Measurements from ENCODE around the gene STRIP1.
"Not testable (repeated sequence)": the region's sequence is repeated elsewhere in the genome, so short reads cannot be mapped to it uniquely, and the experiment has no call there.

STRIP1 gene

DNA sequence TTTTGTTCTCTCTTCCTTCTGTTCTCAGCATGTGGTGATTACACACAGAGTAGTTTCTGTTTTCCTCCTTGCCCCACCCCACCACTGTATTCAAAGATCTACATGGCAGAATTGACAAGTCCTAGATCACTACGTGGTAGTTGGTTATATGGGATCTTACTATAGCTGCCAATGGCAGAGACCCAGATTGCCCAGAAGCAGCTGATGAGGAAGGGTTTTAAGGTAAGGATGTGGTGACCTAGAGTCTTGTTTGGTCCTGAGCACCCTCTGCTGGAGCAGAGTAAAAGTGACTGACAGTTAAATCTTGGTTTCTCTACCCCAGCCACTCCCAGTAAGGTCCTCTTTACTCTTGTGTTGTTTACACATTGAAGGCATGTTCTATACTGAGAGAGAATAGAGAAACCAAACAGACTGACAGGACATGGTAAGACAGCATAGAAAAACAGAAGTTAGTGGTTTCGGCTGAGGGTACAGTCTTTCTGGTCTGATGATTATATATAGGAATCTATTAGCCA lies 22.8 kb upstream of the STRIP1 start:
- peak; percentile 15 to 23 for DNase-seq

DNA sequence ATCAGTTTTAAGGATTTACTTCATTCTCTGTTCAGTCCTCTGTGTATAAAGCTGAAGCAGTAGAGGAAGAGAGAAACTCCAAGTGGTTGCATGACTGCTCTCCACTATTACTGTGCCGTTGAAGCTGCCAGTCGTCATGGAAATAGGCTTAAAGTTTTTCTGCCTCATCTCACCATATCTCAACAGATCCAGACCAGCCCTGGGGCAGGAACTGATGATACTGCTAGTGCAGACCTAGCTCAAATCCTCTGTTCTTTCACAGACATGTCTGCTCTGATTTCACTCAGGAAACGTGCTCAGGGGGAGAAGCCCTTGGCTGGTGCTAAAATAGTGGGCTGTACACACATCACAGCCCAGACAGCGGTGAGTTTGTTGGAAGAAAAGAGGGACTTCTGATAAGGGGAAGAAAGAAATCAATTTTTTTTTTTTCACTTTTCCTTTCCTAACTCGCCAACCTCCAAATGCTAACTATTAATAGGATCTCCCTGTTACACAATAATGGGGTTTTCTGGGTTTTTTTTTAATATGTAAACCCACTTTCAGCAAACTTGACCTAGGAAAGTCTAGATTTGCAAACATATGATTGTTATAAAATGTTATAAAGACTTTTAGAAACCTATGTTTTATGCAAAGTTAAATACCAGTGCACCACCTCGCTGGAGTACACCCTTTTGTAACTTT lies 22.2 kb upstream of the STRIP1 start:
- DNase-seq = no peak

DNA sequence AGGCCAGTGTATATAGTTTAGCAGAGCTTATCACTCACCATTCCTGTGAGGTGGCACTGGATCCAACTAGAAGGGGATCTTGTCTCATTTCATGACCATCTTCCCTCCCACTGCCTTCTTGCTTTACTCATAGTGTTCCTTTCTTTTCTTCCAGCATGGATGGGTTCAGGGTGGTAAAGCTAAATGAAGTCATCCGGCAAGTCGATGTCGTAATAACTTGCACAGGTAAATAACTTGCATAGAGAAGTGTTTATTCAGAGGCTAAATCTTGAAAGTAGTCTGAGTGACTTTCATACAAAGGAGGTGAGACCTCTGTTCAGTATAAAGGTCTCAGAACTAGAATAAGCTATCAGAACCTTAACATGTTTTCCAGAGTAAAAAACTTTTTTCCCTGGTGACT lies 16.6 kb upstream of the STRIP1 start:
- DNase-seq = no peak

DNA sequence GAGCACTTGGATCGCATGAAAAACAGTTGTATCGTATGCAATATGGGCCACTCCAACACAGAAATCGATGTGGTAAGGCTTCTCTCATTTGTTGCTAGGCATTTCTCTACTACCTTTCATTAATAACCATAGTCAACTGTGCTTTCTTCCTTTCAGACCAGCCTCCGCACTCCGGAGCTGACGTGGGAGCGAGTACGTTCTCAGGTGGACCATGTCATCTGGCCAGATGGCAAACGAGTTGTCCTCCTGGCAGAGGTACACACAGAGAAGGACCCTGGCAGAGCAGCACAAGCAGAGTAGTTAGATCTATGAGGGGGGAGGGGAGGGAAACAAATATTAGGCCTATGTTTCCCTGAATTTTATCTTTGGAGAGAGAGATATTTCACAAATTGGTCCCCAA lies 16.0 kb upstream of the STRIP1 start:
- no peak for DNase-seq

DNA sequence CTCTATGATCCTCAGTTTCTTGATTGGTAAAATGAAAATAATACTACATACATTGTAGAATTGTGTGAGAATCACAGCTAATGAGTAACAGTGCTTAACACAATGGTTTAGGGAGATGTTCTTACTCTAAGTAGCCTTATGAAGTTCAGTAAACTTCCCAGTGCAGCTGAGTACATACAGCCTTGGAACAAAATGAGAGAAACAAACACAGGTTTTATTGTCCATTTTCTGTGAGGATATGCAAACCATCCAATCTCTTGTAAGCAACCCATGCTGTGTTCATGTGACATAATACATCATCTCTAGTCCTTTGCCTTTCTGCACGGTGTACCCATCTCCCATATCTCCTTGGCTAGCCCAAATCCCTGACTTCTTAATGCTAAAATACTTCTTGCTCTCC lies 14.7 kb upstream of the STRIP1 start:
- no peak for DNase-seq

DNA sequence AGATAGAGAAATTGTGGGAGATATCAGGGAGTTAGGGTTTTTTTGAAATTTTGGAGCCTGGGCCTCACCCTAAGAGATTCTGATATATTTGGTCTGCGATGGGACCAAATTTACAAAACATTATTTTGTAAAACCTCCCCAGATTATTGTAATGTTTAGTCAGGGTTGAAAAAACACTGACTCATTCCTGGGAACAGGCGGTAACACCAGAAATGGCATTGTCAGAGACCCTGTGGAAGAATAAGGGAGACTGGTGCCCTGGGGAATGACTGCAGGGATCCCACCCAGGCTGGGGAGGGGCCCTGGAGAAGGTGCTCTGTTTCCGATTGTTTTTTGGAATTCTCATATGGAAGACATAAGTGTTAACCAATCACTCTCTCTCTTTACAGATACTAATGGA lies 13.1 kb upstream of the STRIP1 start:
- DNase-seq = no peak

DNA sequence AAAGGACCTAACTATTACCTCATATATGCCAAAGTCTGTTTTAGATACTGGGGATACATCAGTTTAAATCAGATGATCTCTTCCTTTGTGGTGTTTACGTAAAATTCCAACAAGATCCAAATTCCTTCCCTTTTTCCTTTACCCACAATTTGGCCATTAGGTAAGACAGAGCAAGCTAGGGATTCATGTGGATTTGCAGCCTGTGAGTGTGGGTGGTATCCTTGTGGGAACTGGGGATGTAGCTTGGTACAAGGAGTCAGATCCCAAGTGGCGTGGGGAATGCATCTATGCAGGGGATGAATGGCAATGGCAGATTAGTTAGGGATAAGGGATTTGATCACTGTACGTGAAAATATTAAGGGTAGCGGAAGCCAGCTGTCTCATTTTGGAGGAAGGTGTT lies 9.8 kb upstream of the STRIP1 start:
- DNase-seq = no peak

DNA sequence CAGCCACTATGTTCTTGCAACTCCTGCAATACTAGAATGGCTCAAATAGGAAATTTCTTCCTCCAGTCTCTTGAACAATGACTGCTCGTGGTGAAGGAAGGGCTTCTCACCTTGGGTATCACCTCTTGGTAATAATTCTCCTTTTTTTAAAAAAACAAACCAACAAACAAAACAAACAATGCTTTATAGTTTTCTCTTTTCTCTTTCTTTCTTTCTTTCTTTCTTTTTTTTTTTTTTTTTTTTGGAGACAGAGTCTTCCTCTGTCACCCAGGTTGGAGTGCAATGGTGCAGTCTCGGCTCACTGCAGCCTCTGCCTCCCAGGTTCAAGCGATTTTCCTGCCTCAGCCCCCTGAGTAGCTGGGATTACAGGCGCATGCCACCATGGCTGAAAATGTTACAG lies 3.7 kb upstream of the STRIP1 start:
- not testable (repeated sequence) for DNase-seq

DNA sequence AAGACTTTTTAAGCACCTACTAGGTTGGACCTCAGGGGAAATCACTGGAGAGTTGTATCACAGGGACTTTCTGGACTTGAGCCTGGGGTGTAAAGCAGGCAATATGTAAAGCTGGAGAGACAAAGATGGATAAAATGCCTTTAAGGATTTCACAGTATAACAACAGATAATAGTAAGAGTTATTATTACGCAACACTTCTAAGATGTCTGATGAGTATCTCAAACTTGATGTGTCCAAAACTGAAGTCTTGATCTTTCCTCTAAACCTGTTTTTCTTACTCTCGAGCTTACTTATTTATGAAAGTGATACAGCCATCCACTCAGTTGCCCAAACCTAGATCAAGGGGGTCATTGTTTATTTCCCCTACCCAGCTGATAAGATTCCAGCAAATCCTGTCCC lies 2.1 kb upstream of the STRIP1 start:
- no peak for DNase-seq

DNA sequence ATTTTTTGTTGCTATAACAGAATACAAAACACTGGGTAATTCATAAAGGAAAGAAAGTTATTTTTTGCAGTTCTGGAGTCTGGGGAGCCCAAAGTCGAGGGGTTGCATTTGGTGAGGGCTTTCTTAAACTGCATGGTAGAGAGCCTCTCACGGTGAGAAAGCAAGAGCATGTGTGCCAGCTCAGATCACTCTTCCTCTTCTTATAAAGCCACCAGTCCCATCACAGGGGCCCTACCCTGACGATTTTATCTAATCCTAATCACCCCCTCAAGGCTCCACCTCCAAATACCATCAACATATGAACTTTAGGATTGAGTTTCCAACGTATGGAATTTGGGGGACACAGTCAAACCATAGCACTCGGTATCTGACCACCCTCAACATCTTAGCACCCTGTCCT lies 1.0 kb upstream of the STRIP1 start:
- DNase-seq = no peak

DNA sequence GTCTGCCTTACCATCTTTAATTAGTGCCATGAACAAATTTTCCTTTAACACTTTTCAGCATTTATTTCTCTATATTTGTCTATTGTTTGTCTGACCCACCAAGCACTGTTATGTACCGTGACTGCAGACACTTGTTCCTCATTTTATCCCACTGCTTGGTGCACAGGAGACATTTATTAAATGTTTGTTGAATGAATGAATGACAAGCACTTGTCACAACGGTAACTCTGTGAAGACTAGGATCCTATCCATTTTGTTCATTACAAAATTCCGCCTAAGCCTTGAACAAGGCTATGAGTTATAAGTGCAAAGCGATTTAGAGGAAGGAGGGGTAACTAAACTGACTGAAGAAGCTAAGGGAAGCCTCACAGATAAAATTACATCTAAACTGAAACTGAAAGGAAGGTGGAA lies 379 bp upstream of the STRIP1 start:
- no peak for DNase-seq

DNA sequence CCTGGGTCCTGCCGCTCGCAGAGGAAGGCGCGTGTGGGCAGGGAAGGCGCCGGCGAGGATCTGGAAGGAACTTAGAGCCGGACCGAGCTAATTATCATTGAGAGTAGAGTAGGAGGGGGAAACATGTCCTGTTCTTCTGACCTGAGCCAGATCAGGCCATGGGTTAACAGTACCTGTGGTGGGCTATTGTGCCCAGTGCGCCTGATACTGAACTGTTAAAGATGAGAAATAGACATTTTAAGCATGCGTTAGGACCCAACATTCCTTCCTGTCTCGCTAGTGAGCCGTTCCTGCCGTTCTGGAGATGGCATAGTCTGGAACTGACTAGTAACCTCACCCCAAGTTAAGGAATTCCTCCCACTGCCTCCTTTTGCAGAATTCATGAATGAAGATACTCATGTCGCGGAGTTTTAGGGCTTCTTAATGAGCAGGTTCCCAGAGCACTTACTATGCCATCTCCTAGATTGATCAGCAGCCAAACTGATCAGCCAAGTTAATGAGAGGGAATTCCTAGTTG lies 870 bp downstream of the STRIP1 start:
- DNase-seq = no peak

DNA sequence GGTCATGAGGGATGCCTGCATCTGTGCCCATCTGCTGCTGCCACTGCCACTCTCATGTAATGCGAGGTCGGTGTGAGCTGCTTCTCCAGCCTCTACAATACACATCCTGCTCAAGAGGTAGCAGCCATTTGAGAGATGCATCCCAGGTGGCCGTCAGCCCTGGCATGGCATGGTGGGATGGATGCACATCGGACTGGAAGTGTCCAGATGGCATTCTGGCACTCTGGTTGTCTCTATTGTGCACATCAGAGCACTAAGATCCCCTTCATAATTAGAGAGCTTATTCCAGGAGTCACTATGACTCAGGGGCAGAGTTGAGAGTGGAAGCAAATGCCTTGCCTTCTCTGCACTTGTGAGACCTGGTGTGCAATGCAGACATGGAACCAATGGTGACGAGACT lies 3.8 kb downstream of the STRIP1 start:
- no peak for DNase-seq

DNA sequence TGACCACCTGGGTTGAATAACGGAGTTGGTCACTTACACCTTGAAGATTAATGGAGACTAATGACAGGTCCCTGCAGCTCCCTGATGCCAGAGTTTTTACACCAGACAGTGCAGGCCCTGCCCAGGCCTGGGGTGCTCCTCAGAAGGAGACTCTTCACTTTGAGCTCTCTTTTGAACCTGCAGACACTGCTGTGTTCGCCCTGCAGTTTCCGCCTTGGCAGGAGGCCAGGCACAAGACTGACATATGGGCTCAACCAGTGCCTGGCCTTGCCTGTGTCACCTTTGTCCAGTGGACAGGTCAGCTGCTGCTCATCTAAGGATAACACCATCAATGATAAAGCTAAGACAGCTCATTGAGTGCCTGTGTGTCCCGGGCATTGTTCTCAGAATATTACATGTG lies 5.2 kb downstream of the STRIP1 start:
- DNase-seq = no peak

DNA sequence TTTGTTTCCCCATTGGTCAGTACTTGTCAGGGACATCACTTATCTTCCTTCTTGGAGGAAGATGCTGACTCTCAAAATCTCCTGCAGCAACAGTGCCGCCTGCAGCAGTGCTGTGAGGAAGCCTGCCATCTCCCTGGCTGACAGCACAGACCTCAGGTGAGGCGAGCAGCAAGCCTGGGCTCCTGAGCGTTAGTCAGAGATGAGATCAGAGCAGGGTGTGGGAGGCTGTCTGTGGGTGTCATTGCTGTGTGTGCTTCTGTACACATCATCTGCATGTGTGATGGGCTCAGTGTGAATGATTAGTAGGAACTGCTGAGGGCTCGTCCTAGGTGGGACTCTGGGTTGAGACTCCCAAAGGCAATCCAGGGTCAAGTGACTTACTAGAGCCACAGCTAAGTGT lies 6.1 kb downstream of the STRIP1 start:
- DNase-seq = peak; percentile 24 to 26

DNA sequence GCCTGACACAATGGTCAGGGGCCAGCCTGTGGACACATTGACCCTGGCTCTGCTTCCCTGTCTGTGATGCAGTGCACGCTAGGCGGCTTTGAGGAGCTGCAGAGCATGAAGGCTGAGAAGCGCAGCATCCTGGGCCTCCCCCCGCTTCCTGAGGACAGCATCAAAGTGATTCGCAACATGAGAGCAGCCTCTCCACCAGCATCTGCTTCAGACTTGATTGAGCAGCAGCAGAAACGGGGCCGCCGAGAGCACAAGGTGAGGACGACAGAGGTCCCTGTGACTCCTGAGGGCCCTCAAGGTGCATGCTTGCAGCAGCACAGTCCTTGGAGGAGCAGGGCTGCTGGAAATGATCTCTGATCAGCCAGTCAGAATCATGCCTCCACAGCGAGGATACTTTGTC lies 8.6 kb downstream of the STRIP1 start:
- no peak for DNase-seq

DNA sequence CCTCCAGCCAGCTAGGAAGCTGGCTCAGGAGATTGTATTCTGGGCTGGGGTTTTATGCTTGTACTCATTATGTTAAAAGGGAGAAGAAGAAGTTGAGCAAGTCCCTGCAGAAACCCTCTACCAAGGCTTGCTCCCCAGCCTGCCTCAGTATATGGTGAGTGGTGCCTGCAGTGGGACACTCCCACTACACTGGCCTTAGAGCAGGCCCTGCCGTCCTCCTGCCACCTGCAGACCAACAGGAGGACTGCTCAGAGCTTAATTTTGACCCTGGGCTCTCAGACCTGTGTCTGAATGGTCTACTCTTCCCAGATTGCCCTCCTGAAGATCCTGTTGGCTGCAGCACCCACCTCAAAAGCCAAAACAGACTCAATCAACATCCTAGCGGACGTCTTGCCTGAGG lies 13.0 kb downstream of the STRIP1 start:
- no peak for DNase-seq

DNA sequence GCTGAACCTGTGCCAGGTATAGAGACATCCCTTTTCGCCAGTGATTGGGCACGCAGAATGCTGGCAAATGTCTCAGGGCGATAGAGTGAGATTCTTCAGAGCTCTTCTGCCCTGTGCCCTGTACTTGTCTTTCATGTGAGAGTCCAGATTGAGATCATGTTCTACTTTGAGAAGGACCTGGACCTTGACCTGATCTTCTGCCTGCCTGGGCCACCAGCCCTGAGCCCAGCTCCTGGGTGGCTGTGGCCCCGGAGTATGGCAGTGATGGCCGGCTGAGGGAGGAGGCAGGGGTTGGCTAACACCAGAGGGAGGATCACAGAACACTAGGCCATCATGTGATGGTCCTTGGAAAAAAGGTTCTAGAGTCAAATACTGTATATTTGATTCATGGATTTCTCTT lies 13.8 kb downstream of the STRIP1 start:
- no peak for DNase-seq

DNA sequence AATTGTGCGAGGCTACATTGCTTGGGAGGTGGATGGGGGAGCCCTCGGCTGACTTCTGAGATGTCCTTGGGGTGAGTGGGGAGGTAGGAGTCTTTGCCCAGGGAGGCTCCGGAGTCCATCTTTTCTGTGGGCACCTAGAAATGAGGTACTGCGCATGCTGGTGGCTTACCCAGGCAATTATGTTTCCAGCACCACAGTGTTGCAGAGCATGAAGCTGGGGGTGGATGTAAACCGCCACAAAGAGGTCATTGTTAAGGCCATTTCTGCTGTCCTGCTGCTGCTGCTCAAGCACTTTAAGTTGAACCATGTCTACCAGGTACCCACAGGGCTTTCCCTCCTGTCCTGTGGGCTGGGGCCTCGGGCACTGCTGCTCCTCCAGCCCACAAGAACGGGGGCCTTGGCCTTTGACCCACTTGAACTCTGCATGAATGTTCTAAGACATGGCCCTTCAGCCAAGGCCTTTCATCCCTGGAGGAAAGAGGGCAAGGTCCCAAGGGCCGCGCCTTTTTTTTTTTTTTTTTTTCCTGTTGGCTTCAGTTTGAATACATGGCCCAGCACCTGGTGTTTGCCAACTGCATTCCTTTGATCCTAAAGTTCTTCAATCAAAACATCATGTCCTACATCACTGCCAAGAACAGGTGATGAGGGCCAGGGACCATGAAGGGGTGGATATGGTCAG lies 14.6 kb downstream of the STRIP1 start:
- no peak for DNase-seq

DNA sequence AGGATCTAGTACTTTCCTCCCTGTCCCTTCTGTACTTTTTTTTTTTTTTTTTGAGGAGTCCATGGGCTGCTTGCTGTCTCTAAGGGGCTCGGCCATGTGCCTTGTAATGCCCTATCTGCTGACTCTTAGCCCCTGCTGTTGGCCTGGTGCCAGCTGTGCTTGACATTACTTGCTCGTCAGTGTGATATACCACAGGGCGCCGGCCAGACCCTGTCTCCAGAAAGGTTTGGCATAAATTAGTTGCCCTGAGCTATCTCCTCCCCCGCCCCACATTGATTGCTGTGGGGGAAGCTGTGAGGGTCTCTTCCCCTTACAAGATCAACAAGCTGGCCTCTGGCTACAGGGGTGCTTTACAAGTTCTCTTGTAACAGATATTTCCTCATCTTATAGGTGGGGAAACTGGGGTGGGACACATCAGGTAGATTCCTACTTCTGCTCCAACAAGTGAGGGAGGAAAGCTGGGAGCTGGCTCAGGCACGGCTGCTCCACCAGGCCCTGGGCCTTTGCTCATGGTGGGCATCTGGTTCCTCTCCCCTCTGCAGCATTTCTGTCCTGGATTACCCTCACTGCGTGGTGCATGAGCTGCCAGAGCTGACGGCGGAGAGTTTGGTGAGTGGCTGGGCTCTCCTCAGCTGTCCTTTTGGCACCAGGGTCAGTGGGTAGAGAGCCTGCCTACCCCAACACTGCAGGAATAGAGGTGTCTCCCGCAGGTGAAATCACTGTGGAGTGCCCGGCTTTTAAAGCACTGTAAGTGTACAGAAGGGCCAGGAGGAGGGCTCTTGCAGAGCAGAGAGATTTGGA lies 15.6 kb downstream of the STRIP1 start:
- no peak for DNase-seq

DNA sequence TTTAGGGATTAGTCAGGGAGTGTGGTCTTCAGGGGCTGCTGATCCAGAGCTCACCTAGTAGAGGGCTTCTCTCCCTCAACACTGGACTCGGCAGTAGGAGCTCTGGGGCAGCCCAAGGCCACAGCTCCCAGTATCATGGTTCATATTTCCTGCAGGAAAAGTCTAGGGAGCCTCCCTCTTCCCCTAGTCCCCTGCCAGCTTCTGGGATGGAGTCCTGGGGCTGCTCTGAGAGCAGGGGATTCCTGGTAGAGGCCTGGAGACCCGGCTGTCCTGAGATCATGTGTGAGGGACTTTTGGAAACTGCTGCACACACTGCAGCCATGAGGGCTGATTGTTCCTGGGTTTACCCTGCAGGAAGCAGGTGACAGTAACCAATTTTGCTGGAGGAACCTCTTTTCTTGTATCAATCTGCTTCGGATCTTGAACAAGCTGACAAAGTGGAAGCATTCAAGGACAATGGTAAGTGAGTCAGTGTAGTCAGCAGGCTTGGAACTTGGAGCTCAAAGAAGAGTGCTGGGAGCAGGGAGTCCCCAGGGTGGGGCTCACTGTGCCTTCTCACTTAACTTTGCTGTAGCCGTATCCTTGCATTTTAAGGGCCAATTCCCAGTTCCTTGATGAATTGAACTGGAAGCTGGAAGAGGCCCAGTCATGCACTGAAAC lies 16.3 kb downstream of the STRIP1 start:
- DNase-seq = no peak

DNA sequence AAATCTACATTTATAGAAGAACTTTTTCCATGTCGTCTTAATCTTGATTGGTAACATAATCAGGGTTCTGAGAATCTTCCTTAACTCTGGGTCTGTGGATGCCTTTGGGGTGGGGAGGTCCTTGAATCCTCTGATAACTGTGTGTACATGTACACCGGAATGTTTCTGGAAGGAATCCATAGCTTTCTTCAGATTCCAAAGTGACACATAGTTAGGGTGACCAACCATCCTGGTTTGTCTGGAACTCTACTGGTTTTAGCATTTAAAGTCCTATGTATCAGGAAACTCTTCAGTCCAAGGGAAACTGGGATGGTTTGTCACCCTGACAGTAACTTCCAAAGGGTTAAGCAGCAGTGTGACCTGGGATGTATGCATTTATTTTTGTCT lies 16.8 kb downstream of the STRIP1 start:
- DNase-seq = no peak
